ENCODE measurements around the gene VPS35.
"Not testable (repeated sequence)": the region's sequence is repeated elsewhere in the genome, so short reads cannot be mapped to it uniquely, and the experiment has no call there.

GRCh38 chr16:46677943-46678342 is 11.0 kb downstream of the VPS35 start:
- TF ChIP-seq CTCF, POLR2A (IDR thresholded peaks at IDR 0.05): not testable (repeated sequence)
